ENCODE results near the gene LRRC8B. TPM values are rescaled to one million over a fixed set of nuclear protein-coding genes. Genes with fewer than 3 reads are reported as not detected.
"Not testable (repeated sequence)": the region's sequence is repeated elsewhere in the genome, so short reads cannot be mapped to it uniquely, and the experiment has no call there.

The LRRC8B gene
- total RNA-seq, 1 experiment from 2014 or later: 42.9 TPM

- CTCF ChIA-PET: interaction anchor here (0.7 kb wide), 1 partner anchor 68 kb away, joined by 3 read pairs; no protein-coding TSS in a partner anchor
- H3K4me3 Mint-ChIP-seq (ENCODE audit: low read depth, unreplicated experiment): no peak overlapping the region
- intact Hi-C loops (cut with micrococcal nuclease; ENCODE audit: unreplicated experiment): loop anchor here (1.0 to 5.0 kb wide), 3 partner anchors 32 to 243 kb away; no protein-coding TSS in a partner anchor
- H3K27ac Mint-ChIP-seq (ENCODE audit: unreplicated experiment): no peak overlapping the region
- no peaks in the 10 kb centered on the region for H3K9me3 Mint-ChIP-seq (ENCODE audit: low read depth, unreplicated experiment)
- peaks cover 15% of the 10 kb centered on the region for H3K36me3 Mint-ChIP-seq (ENCODE audit: insufficient read depth, unreplicated experiment)
- no TSS peak for BruUV-seq (replicated peaks)
- peaks cover 26% of the 10 kb centered on the region for H3K4me1 Mint-ChIP-seq (ENCODE audit: low read depth, unreplicated experiment)
- DNase-seq: peak; percentile 13
- no peaks in the 10 kb centered on the region for H3K27me3 Mint-ChIP-seq (ENCODE audit: unreplicated experiment)
- TF ChIP-seq CTCF (IDR thresholded peaks at IDR 0.05; ENCODE audit: unreplicated experiment): peak; percentile 35
Measured at GRCh38 chr1:89519779-89520358, 4.8 kb upstream of the LRRC8B start.

- CTCF ChIA-PET; H3K27ac Mint-ChIP-seq (ENCODE audit: unreplicated experiment); H3K9me3 Mint-ChIP-seq (ENCODE audit: low read depth, unreplicated experiment); BruUV-seq (replicated peaks); H3K27me3 Mint-ChIP-seq (ENCODE audit: unreplicated experiment); DNase-seq; H3K4me3 Mint-ChIP-seq (ENCODE audit: low read depth, unreplicated experiment): not testable (repeated sequence)
- Mint-ChIP-seq H3K4me1 (ENCODE audit: low read depth, unreplicated experiment) (peaks cover 15% of the 10 kb centered on the region), H3K36me3 (ENCODE audit: insufficient read depth, unreplicated experiment) (peaks cover 31% of the 10 kb centered on the region)
- intact Hi-C loops (cut with micrococcal nuclease; ENCODE audit: unreplicated experiment): loop anchor here (2.0 kb wide), 1 partner anchor 241 kb away; no protein-coding TSS in a partner anchor
Measured at GRCh38 chr1:89521977-89522376, 2.7 kb upstream of the LRRC8B start.

GRCh38 chr1:89523572-89524368 lies 859 bp upstream of the LRRC8B start:
- intact Hi-C loops (cut with micrococcal nuclease; ENCODE audit: unreplicated experiment): no loop called here
- BruUV-seq (replicated peaks): TSS peak; percentile 54
- peak; percentile 50 for DNase-seq
- peaks cover 31% of the 10 kb centered on the region for H3K36me3 Mint-ChIP-seq (ENCODE audit: insufficient read depth, unreplicated experiment)
- H3K4me1 Mint-ChIP-seq (ENCODE audit: low read depth, unreplicated experiment): peaks cover 15% of the 10 kb centered on the region
- H3K27me3 Mint-ChIP-seq (ENCODE audit: unreplicated experiment): no peaks in the 10 kb centered on the region
- CTCF ChIA-PET: interaction anchor here (0.9 kb wide), 1 partner anchor 239 kb away, joined by 3 read pairs; no protein-coding TSS in a partner anchor
- H3K4me3 Mint-ChIP-seq (ENCODE audit: low read depth, unreplicated experiment): no peak overlapping the region
- peak overlapping the region; percentile 89 for H3K27ac Mint-ChIP-seq (ENCODE audit: unreplicated experiment)
- H3K9me3 Mint-ChIP-seq (ENCODE audit: low read depth, unreplicated experiment): no peaks in the 10 kb centered on the region
- no peak for TF ChIP-seq CTCF (IDR thresholded peaks at IDR 0.05; ENCODE audit: unreplicated experiment)

- peaks cover 31% of the 10 kb centered on the region for H3K36me3 Mint-ChIP-seq (ENCODE audit: insufficient read depth, unreplicated experiment)
- no peak for TF ChIP-seq CTCF (IDR thresholded peaks at IDR 0.05; ENCODE audit: unreplicated experiment)
- H3K9me3 Mint-ChIP-seq (ENCODE audit: low read depth, unreplicated experiment): no peaks in the 10 kb centered on the region
- no peaks in the 10 kb centered on the region for H3K27me3 Mint-ChIP-seq (ENCODE audit: unreplicated experiment)
- H3K27ac Mint-ChIP-seq (ENCODE audit: unreplicated experiment): peak overlapping the region; percentile 89
- CTCF ChIA-PET: no interaction called here
- BruUV-seq (replicated peaks): no TSS peak
- peaks cover 15% of the 10 kb centered on the region for H3K4me1 Mint-ChIP-seq (ENCODE audit: low read depth, unreplicated experiment)
- intact Hi-C loops (cut with micrococcal nuclease; ENCODE audit: unreplicated experiment): loop anchor here (1.0 kb wide), 1 partner anchor 74 kb away; no protein-coding TSS in a partner anchor
- peak; percentile 67 for DNase-seq
- no peak overlapping the region for H3K4me3 Mint-ChIP-seq (ENCODE audit: low read depth, unreplicated experiment)
Measured at GRCh38 chr1:89525169-89525855, 683 bp downstream of the LRRC8B start.
